Osteocyte (in vitro differentiated cells): ENCODE data around the gene TMEM178B. TPM values are rescaled to one million over a fixed set of nuclear protein-coding genes. Genes with fewer than 3 reads are reported as not detected.

Experiments used
- DNase-seq: peaks from one replicate; pipeline ENCODE4 v3.0.0; 2021; ENCODE audit warnings: mixed read lengths; ENCODE audit not compliant: unreplicated experiment; ENCODE audit errors: extremely low spot score
- H3K27ac Mint-ChIP-seq: one replicate; pipeline ENCODE4 v1.8.0; 2021; ENCODE audit warnings: mild to moderate bottlenecking, mixed read lengths; ENCODE audit not compliant: unreplicated experiment
- H3K27me3 Mint-ChIP-seq: one replicate; pipeline ENCODE4 v1.8.0; 2021; ENCODE audit warnings: mixed read lengths; ENCODE audit not compliant: unreplicated experiment
- H3K36me3 Mint-ChIP-seq: one replicate; pipeline ENCODE4 v1.8.0; 2021; ENCODE audit warnings: mixed read lengths; ENCODE audit not compliant: unreplicated experiment
- H3K4me1 Mint-ChIP-seq: one replicate; pipeline ENCODE4 v1.8.0; 2021; ENCODE audit warnings: mixed read lengths; ENCODE audit not compliant: unreplicated experiment
- H3K4me3 Mint-ChIP-seq: one replicate; pipeline ENCODE4 v1.8.0; 2021; ENCODE audit warnings: mild to moderate bottlenecking, moderate library complexity, mixed read lengths; ENCODE audit not compliant: unreplicated experiment
- H3K9me3 Mint-ChIP-seq: one replicate; pipeline ENCODE4 v1.8.0; 2021; ENCODE audit warnings: mixed read lengths; ENCODE audit not compliant: unreplicated experiment
- CTCF ChIP-seq: fragments of 200-600 bp; sonication (generic); IDR thresholded peaks from 2 replicates; pipeline ENCODE4 v1.5.0; 2021; ENCODE audit warnings: antibody characterized with exemption, mild to moderate bottlenecking, moderate library complexity
- total RNA-seq: library from RNA; stranded (reverse); gene quantifications from 2 replicates; pipeline ENCODE4 v1.2.1, GENCODE V29; 2021

The TMEM178B gene
- total RNA-seq, 1 donor from 2014 or later: 0.70 TPM

GRCh38 chr7:141288626-141289025, 214.8 kb downstream of the TMEM178B start:
- TF ChIP-seq CTCF: no peak
- Mint-ChIP-seq H3K36me3 (no peaks in the 10 kb centered on the region), H3K27me3 (peaks cover 6% of the 10 kb centered on the region), H3K4me1 (no peaks in the 10 kb centered on the region), H3K4me3 (no peak overlapping the region), H3K9me3 (no peaks in the 10 kb centered on the region), H3K27ac (no peak overlapping the region)
- DNase-seq: no peak

GRCh38 chr7:141290365-141290764, 216.5 kb downstream of the TMEM178B start:
- Mint-ChIP-seq H3K4me3 (no peak overlapping the region), H3K27me3 (peaks cover 6% of the 10 kb centered on the region), H3K27ac (no peak overlapping the region), H3K36me3 (no peaks in the 10 kb centered on the region), H3K4me1 (no peaks in the 10 kb centered on the region), H3K9me3 (no peaks in the 10 kb centered on the region)
- DNase-seq: no peak
- TF ChIP-seq CTCF: no peak

- no peaks in the 10 kb centered on the region for H3K4me1 Mint-ChIP-seq
- H3K36me3 Mint-ChIP-seq: no peaks in the 10 kb centered on the region
- no peak overlapping the region for H3K4me3 Mint-ChIP-seq
- no peak for TF ChIP-seq CTCF
- H3K9me3 Mint-ChIP-seq: no peaks in the 10 kb centered on the region
- H3K27ac Mint-ChIP-seq: no peak overlapping the region
- no peak for DNase-seq
- H3K27me3 Mint-ChIP-seq: peaks cover 6% of the 10 kb centered on the region
These were observed 217.1 kb downstream of the TMEM178B start for GRCh38 chr7:141290973-141291372.

GRCh38 chr7:141291541-141291940, 217.7 kb downstream of the TMEM178B start:
- Mint-ChIP-seq H3K9me3 (no peaks in the 10 kb centered on the region), H3K27me3 (peaks cover 6% of the 10 kb centered on the region), H3K4me1 (no peaks in the 10 kb centered on the region), H3K27ac (no peak overlapping the region), H3K4me3 (no peak overlapping the region), H3K36me3 (no peaks in the 10 kb centered on the region)
- no peak for TF ChIP-seq CTCF
- peak; percentile 25 for DNase-seq

- H3K9me3 Mint-ChIP-seq: no peaks in the 10 kb centered on the region
- no peak overlapping the region for H3K4me3 Mint-ChIP-seq
- no peaks in the 10 kb centered on the region for H3K36me3 Mint-ChIP-seq
- H3K27me3 Mint-ChIP-seq: peaks cover 3% of the 10 kb centered on the region
- no peak for TF ChIP-seq CTCF
- no peaks in the 10 kb centered on the region for H3K4me1 Mint-ChIP-seq
- H3K27ac Mint-ChIP-seq: no peak overlapping the region
- DNase-seq: peak; percentile 1
These were observed 220.4 kb downstream of the TMEM178B start for GRCh38 chr7:141294143-141294829.
